MCF 10A (cell line): Measurements from ENCODE around the gene HAAO. TPM values are rescaled to one million over a fixed set of nuclear protein-coding genes. Genes with fewer than 3 reads are reported as not detected.
"Not testable (repeated sequence)": the region's sequence is repeated elsewhere in the genome, so short reads cannot be mapped to it uniquely, and the experiment has no call there.

Experiments
- BruUV-seq: library from RNA; stranded (reverse); fragments of 400-500 nt; replicated peaks from 2 replicates; lab custom pipeline; 2021; lab: Mats Ljungman, UMichigan
- CTCF ChIA-PET: fragments of 300-600 bp; sonication (Branson Sonifier 250); formaldehyde crosslinking; extraction: SDS; loops from one replicate; lab custom pipeline; 2021; ENCODE audit warnings: antibody characterized with exemption, inconsistent platforms; lab: Yijun Ruan, JAX
- POLR2A ChIA-PET: fragments of 300-600, 350-650 bp; sonication (Branson Sonifier 250); formaldehyde crosslinking; extraction: SDS; loops from one replicate; lab custom pipeline; 2020; ENCODE audit warnings: antibody characterized with exemption, inconsistent platforms; lab: Yijun Ruan, JAX
- DNase-seq: peaks from one replicate; pipeline ENCODE4 v3.0.0-alpha.2; 2018; ENCODE audit not compliant: unreplicated experiment
- H3K27ac Mint-ChIP-seq: one replicate; pipeline ENCODE4 v1.8.0; 2022; ENCODE audit warnings: mild to moderate bottlenecking, low read depth, mixed read lengths; ENCODE audit not compliant: unreplicated experiment
- H3K27me3 Mint-ChIP-seq: one replicate; pipeline ENCODE4 v1.8.0; 2022; ENCODE audit warnings: mixed read lengths; ENCODE audit not compliant: insufficient read depth, unreplicated experiment
- H3K36me3 Mint-ChIP-seq: one replicate; pipeline ENCODE4 v1.8.0; 2022; ENCODE audit warnings: mild to moderate bottlenecking, moderate library complexity, mixed read lengths; ENCODE audit not compliant: insufficient read depth, unreplicated experiment
- H3K4me1 Mint-ChIP-seq: one replicate; pipeline ENCODE4 v1.8.0; 2022; ENCODE audit warnings: mixed read lengths; ENCODE audit not compliant: insufficient read depth, unreplicated experiment
- H3K4me3 Mint-ChIP-seq: one replicate; pipeline ENCODE4 v1.8.0; 2022; ENCODE audit warnings: mild to moderate bottlenecking, moderate library complexity, mixed read lengths; ENCODE audit not compliant: unreplicated experiment
- H3K9me3 Mint-ChIP-seq: one replicate; pipeline ENCODE4 v1.8.0; 2022; ENCODE audit warnings: mixed read lengths; ENCODE audit not compliant: unreplicated experiment
- CTCF ChIP-seq: fragments of 200-600 bp; IDR thresholded peaks from one replicate; pipeline ENCODE4 v1.8.0; 2022; ENCODE audit warnings: antibody characterized with exemption, mild to moderate bottlenecking; ENCODE audit not compliant: unreplicated experiment
- intact Hi-C: fragments of 100-400 bp; cut with micrococcal nuclease; formaldehyde crosslinking; loops from 2 replicates; pipeline ENCODE4 v1.14.1; 2022
- total RNA-seq: library from RNA; stranded (reverse); gene quantifications from 2 replicates; pipeline ENCODE4 v1.2.3, GENCODE V29; 2022

The HAAO gene
- total RNA-seq, 1 experiment from 2014 or later, result not detected

DNA sequence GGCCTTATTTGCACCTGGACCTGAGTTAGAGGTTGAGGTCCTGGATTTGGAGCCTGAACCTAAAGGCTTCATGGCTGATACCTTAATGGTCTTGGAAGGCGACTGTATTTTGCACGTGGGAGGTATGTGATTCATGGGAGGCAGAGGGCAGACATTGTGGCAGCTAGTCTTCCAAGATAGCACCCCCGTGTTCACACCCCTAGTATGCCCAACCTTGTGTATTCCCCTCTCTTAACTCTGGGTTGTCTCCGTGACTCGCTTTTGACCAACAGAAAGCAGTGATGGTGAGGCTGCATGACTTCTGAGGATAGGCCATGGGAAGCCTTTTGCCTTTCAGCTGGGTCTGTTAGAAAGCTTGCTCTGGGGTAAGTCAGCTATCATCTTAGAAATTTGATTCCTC, 45.8 kb upstream of the HAAO start:
- Mint-ChIP-seq H3K4me1 (peaks cover 10% of the 10 kb centered on the region), H3K9me3 (no peaks in the 10 kb centered on the region), H3K36me3 (no peaks in the 10 kb centered on the region), H3K27ac (no peak overlapping the region), H3K27me3 (no peaks in the 10 kb centered on the region), H3K4me3 (no peak overlapping the region)
- no TSS peak for BruUV-seq
- POLR2A ChIA-PET, result interaction anchor here (0.9 kb wide), 1 partner anchor 15 kb away, joined by 3 read pairs; no protein-coding TSS in a partner anchor
- DNase-seq, result no peak
- TF ChIP-seq CTCF, result no peak
- intact Hi-C loops, result no loop called here
- CTCF ChIA-PET, result interaction anchor here (1.0 to 2.1 kb wide), 7 partner anchors 10 to 739 kb away, joined by 3 to 14 read pairs (median 4); no protein-coding TSS in a partner anchor

DNA sequence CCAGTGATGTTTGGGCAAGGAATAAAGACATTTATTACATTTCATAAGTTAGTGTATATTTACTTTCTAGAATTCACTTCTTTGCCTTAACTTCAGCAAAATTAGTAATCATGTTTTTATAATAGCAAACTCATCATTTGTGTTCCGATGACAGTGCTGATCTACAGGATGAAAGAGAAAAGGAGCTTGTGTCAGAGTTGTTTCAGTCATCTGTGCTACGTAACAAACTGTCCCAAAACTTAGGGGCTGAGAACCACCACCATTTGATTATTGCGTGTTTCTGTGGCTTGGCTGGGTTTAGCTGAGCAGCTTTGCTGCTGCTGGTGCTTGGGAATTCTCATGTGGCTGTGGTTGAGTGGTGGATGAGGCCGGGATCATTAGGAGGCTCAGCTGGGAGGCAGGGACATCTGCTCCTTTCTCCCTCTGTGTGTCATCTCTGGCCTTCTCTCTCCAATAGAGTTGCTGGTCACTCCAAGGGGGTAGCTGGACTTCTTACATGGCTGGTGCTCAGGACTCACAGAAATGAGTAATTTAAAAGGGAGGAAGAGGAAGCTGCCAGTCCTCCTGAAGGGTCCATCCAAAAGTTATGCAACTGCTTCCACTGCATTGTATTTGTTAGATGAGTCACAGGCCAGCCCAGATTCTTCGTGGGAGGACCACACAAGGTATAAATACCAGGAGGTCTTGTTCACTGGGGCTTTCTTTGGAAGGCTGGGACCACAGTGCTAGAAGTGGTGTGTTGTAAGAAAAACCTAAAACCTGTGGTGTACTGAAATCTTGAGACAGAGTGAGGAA, 43.4 kb upstream of the HAAO start:
- Mint-ChIP-seq H3K27ac (peak overlapping the region; percentile 77), H3K9me3 (no peaks in the 10 kb centered on the region), H3K27me3 (no peaks in the 10 kb centered on the region), H3K36me3 (no peaks in the 10 kb centered on the region), H3K4me1 (peaks cover 10% of the 10 kb centered on the region), H3K4me3 (no peak overlapping the region)
- ChIA-PET POLR2A (interaction anchor here (0.5 to 1.7 kb wide), 4 partner anchors 19 to 465 kb away, joined by 3 to 4 read pairs (median 3); no protein-coding TSS in a partner anchor), CTCF (interaction anchor here (0.6 to 1.7 kb wide), 13 partner anchors 8 to 774 kb away, joined by 3 to 6 read pairs (median 4); no protein-coding TSS in a partner anchor)
- DNase-seq, result peak; percentile 99
- TF ChIP-seq CTCF, result no peak
- intact Hi-C loops, result no loop called here
- BruUV-seq, result no TSS peak

- CTCF ChIA-PET, result interaction anchor here (0.7 kb wide), 1 partner anchor 395 kb away, joined by 3 read pairs; no protein-coding TSS in a partner anchor
- no peak for TF ChIP-seq CTCF
- H3K36me3 Mint-ChIP-seq, result no peaks in the 10 kb centered on the region
- intact Hi-C loops, result no loop called here
- no peak overlapping the region for H3K4me3 Mint-ChIP-seq
- no TSS peak for BruUV-seq
- H3K4me1 Mint-ChIP-seq, result peaks cover 20% of the 10 kb centered on the region
- no peak for DNase-seq
- no peak overlapping the region for H3K27ac Mint-ChIP-seq
- POLR2A ChIA-PET, result no interaction called here
- no peaks in the 10 kb centered on the region for H3K9me3 Mint-ChIP-seq
- no peaks in the 10 kb centered on the region for H3K27me3 Mint-ChIP-seq
Measured at GRCh38 chr2:42834161-42834560, 41.8 kb upstream of the HAAO start.

- no peaks in the 10 kb centered on the region for H3K36me3 Mint-ChIP-seq
- POLR2A ChIA-PET, result interaction anchor here (0.6 to 0.7 kb wide), 2 partner anchors 476 to 746 kb away, joined by 3 read pairs; no protein-coding TSS in a partner anchor
- H3K4me1 Mint-ChIP-seq, result peaks cover 30% of the 10 kb centered on the region
- H3K27ac Mint-ChIP-seq, result no peak overlapping the region
- TF ChIP-seq CTCF, result no peak
- CTCF ChIA-PET, result interaction anchor here (0.6 to 1.7 kb wide), 6 partner anchors 9 to 744 kb away, joined by 3 to 8 read pairs (median 4); no protein-coding TSS in a partner anchor
- H3K27me3 Mint-ChIP-seq, result no peaks in the 10 kb centered on the region
- H3K9me3 Mint-ChIP-seq, result no peaks in the 10 kb centered on the region
- no peak for DNase-seq
- no peak overlapping the region for H3K4me3 Mint-ChIP-seq
- BruUV-seq, result no TSS peak
- intact Hi-C loops, result no loop called here
Measured at GRCh38 chr2:42832289-42832634, 39.9 kb upstream of the HAAO start.

GRCh38 chr2:42831575-42832288, 39.3 kb upstream of the HAAO start:
- BruUV-seq, H3K4me3 Mint-ChIP-seq, H3K36me3 Mint-ChIP-seq, intact Hi-C loops, H3K27ac Mint-ChIP-seq, H3K9me3 Mint-ChIP-seq, H3K27me3 Mint-ChIP-seq, DNase-seq: not testable (repeated sequence)
- peaks cover 30% of the 10 kb centered on the region for H3K4me1 Mint-ChIP-seq
- CTCF ChIA-PET, result interaction anchor here (0.6 to 2.0 kb wide), 7 partner anchors 9 to 745 kb away, joined by 3 to 8 read pairs (median 3); no protein-coding TSS in a partner anchor
- POLR2A ChIA-PET, result interaction anchor here (0.6 to 0.7 kb wide), 3 partner anchors 179 to 746 kb away, joined by 3 read pairs; no protein-coding TSS in a partner anchor
